Measurements from ENCODE around the gene SLC5A2.

GRCh38 chr16:31475946-31476302 is 7.0 kb upstream of the SLC5A2 start:
- TF ChIP-seq CTCF (conservative IDR thresholded peaks at IDR 0.05 in 1 of 2, IDR thresholded peaks at IDR 0.05 in 1 of 2; ENCODE audit: low read depth in 1 of 2, low read length in 2 of 2) (no peak), EZH2 (IDR thresholded peaks at IDR 0.05; ENCODE audit: low read length, missing control alignments) (no peak)
